PFSK-1 (cell line): ENCODE measurements around the gene ACTL7B.

ENCODE experiments used
- FOXP2 ChIP-seq: optimal IDR thresholded peaks from 2 replicates; pipeline ENCODE3; 2011; ENCODE audit warnings: borderline replicate concordance, control low read depth, inconsistent platforms; ENCODE audit not compliant: insufficient read depth; ENCODE audit errors: extremely low read length, extremely low read depth
- POLR2AphosphoS5 ChIP-seq: IDR thresholded peaks from 2 replicates; pipeline ENCODE4 v1.6.1; 2012; ENCODE audit warnings: low read depth, mild to moderate bottlenecking, control low read depth, low read length, moderate library complexity
- REST ChIP-seq, 2 experiments: IDR thresholded peaks; 2 replicates each; pipeline versions ENCODE4 v1.6.1 to v1.8.0; 2011 to 2012; ENCODE audit warnings: low read depth in 2 of 2, low read length in 2 of 2, control low read depth in 1 of 2, inconsistent platforms in 1 of 2, mild to moderate bottlenecking in 1 of 2, moderate library complexity in 1 of 2; ENCODE audit not compliant: insufficient read depth in 1 of 2
- SIN3A ChIP-seq: IDR thresholded peaks from 2 replicates; pipeline ENCODE4 v1.6.1; 2012; ENCODE audit warnings: mild to moderate bottlenecking, low read length, moderate library complexity, borderline replicate concordance; ENCODE audit not compliant: insufficient read depth
- TAF1 ChIP-seq: IDR thresholded peaks from 2 replicates; pipeline ENCODE4 v1.6.1; 2012; ENCODE audit warnings: low read length, control low read depth, borderline replicate concordance; ENCODE audit not compliant: insufficient read depth

The ACTL7B gene

GRCh38 chr9:108880738-108881316 lies 25.0 kb upstream of the ACTL7B start:
- no peak for TF ChIP-seq TAF1

DNA sequence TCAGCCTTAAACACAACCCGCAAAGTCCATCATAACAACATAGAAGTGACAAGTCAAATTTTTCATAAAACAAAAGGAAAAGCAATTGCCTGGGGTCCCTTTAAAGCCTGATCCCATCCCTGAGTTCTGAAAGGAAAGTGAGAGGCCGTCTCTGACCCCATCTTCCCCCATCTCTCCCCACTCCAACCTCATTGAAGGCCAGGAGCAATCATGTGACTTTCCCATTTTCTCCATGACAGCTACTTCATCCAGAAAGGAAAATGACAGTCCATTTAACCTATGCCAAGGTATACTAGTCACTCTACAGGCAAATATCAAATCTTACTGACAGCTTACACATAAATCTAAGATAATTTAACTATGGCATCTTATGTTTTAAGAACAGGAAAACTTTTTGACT lies 21.7 kb upstream of the ACTL7B start:
- no peak for TF ChIP-seq SIN3A
- no peak for TF ChIP-seq TAF1
- TF ChIP-seq POLR2AphosphoS5 = no peak

- TF ChIP-seq FOXP2 = no peak
- TF ChIP-seq SIN3A = no peak
- TF ChIP-seq REST (IDR thresholded peaks at IDR 0.05; ENCODE audit: insufficient read depth in 1 of 2, low read depth in 2 of 2, low read length in 2 of 2) = no peak
- TF ChIP-seq TAF1 = no peak
- no peak for TF ChIP-seq POLR2AphosphoS5
Measured at GRCh38 chr9:108876425-108876824, 20.6 kb upstream of the ACTL7B start.

DNA sequence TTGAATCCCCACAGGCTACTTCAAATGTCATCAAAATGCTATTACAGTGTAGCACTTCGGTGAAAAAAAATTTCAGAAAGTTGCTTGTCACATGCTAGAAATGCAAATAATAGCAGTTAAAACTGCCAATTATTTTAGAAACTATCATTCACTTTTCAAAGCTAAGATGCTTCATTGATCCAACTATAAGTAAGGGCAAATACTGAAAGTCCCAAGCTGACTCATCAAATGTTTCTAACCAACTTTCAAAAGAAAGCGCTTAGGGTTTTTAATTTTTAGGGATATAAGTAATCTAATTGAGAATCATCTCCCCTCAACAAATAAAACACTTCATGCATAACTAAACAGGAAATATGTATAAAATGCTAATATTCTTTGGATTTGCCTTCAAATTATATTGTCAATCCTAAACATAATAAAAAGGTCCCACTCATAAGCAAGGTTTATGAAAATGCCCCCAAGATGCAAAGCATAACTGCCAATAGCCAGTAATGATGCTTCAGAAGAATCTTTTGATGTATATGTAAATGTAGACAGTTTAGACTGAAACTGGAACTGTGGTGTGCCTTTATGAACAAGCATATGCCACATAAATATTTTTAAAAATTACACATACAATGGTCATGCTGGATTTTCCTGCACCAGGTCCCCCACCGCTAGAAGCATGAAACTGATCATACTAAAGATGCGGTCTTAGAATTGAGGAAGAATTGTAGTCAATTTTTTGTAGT lies 18.4 kb upstream of the ACTL7B start:
- TF ChIP-seq FOXP2 (no peak), SIN3A (no peak), TAF1 (no peak), REST (IDR thresholded peaks at IDR 0.05; ENCODE audit: insufficient read depth in 1 of 2, low read depth in 2 of 2, low read length in 2 of 2) (no peak), POLR2AphosphoS5 (no peak)

- no peak for TF ChIP-seq POLR2AphosphoS5
- TF ChIP-seq TAF1 = no peak
- no peak for TF ChIP-seq REST (IDR thresholded peaks at IDR 0.05; ENCODE audit: insufficient read depth in 1 of 2, low read depth in 2 of 2, low read length in 2 of 2)
- TF ChIP-seq SIN3A = no peak
- no peak for TF ChIP-seq FOXP2
Measured at GRCh38 chr9:108869092-108869725, 13.4 kb upstream of the ACTL7B start.

GRCh38 chr9:108867829-108868228 lies 12.0 kb upstream of the ACTL7B start:
- TF ChIP-seq REST (IDR thresholded peaks at IDR 0.05; ENCODE audit: insufficient read depth in 1 of 2, low read depth in 2 of 2, low read length in 2 of 2) (no peak), FOXP2 (no peak), TAF1 (no peak), SIN3A (no peak), POLR2AphosphoS5 (no peak)
